Measurements from ENCODE around the gene PTPRN2. TPM values are rescaled to one million over a fixed set of nuclear protein-coding genes. Genes with fewer than 3 reads are reported as not detected.
A peak's percentile ranks its signal among the peaks of the same experiment; 100 is the strongest.

The PTPRN2 gene
- total and polyA plus RNA-seq, 2 donors from 2014 or later = 4.8 to 6.2 TPM

DNA sequence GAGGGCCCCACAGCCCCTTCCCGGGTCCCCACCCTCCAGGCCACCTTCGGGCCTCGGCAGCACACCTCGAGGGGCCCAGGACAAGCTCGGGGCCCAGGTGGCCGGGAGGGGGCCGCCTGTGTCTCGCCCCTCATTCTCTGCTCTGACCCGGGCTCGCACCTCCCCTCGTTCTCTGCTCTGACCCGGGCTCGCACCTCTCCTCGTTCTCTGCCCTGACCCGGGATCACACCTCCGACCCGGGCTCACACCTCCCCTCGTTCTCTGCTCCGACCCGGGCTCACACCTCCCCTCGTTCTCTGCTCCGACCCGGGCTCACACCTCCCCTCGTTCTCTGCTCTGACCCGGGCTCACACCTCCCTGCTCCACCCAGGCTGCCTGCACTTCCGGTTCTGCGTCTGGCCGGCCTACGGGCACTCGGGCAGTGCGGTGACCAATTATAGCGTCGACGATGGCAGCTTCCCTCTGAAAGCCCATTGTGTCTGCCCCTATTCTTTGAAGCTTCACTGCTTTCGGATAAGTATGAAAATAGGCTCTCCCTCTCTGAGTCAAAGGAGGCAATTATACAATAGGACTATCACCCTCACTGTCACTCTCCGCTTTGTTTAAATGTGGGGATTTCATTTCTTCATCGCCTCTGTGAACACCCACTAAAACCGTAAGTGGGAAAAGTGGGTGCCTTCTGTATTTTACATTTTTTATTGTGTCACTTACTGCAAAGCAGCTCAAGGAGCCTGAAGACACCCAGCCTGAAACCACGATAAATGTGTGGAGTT is 793.5 kb downstream of the PTPRN2 start:
- no peaks in the 10 kb centered on the region for H3K4me1 ChIP-seq (ENCODE audit: control insufficient read depth in 2 of 3, insufficient read depth in 2 of 3, low read depth in 1 of 3, low read length in 3 of 3)
- TF ChIP-seq, protein P1, sequence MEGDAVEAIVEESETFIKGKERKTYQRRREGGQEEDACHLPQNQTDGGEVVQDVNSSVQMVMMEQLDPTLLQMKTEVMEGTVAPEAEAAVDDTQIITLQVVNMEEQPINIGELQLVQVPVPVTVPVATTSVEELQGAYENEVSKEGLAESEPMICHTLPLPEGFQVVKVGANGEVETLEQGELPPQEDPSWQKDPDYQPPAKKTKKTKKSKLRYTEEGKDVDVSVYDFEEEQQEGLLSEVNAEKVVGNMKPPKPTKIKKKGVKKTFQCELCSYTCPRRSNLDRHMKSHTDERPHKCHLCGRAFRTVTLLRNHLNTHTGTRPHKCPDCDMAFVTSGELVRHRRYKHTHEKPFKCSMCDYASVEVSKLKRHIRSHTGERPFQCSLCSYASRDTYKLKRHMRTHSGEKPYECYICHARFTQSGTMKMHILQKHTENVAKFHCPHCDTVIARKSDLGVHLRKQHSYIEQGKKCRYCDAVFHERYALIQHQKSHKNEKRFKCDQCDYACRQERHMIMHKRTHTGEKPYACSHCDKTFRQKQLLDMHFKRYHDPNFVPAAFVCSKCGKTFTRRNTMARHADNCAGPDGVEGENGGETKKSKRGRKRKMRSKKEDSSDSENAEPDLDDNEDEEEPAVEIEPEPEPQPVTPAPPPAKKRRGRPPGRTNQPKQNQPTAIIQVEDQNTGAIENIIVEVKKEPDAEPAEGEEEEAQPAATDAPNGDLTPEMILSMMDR (IDR thresholded peaks at IDR 0.05; ENCODE audit: borderline replicate concordance, extremely low read depth, insufficient read depth) = no peak
- H3K4me3 ChIP-seq (ENCODE audit: low read length in 3 of 3) = no peak overlapping the region
- FAIRE-seq (no peak), DNase-seq (peak in 1 of 5 donors; percentile 5)
- no peaks in the 10 kb centered on the region for H3K9me3 ChIP-seq (ENCODE audit: control insufficient read depth in 2 of 3, insufficient read depth in 1 of 3, low read length in 3 of 3)
- H3K27ac ChIP-seq (ENCODE audit: low read depth in 2 of 2, low read length in 2 of 2) = no peak overlapping the region
- intact Hi-C loops (cut with DNase I) = no loop called here
- H3K9ac ChIP-seq (ENCODE audit: low read length in 3 of 3) = no peak overlapping the region
- no peaks in the 10 kb centered on the region for H3K27me3 ChIP-seq (ENCODE audit: control insufficient read depth, insufficient read depth, low read length)
- H3K36me3 ChIP-seq (ENCODE audit: control insufficient read depth in 2 of 3, insufficient read depth in 3 of 3, low read length in 3 of 3) = no peaks in the 10 kb centered on the region

DNA sequence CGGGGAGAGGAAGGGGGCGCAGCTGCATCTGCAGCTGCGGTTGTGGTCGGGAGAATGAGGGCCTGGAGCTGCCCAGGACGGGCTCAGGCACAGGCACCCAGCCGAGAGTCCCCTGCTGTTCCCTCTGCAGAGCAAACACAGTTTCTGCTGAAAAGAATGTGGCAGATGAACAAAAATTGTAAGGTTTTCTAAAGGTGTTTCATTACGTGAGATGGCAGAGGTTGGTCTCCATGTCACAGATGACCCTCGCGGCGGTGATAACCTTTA is 794.6 kb downstream of the PTPRN2 start:
- no peaks in the 10 kb centered on the region for H3K27me3 ChIP-seq (ENCODE audit: control insufficient read depth, insufficient read depth, low read length)
- no peaks in the 10 kb centered on the region for H3K4me1 ChIP-seq (ENCODE audit: control insufficient read depth in 2 of 3, insufficient read depth in 2 of 3, low read depth in 1 of 3, low read length in 3 of 3)
- H3K36me3 ChIP-seq (ENCODE audit: control insufficient read depth in 2 of 3, insufficient read depth in 3 of 3, low read length in 3 of 3) = no peaks in the 10 kb centered on the region
- H3K4me3 ChIP-seq (ENCODE audit: low read length in 3 of 3) = no peak overlapping the region
- FAIRE-seq (no peak), DNase-seq (no peak)
- intact Hi-C loops (cut with DNase I) = no loop called here
- no peaks in the 10 kb centered on the region for H3K9me3 ChIP-seq (ENCODE audit: control insufficient read depth in 2 of 3, insufficient read depth in 1 of 3, low read length in 3 of 3)
- H3K27ac ChIP-seq (ENCODE audit: low read depth in 2 of 2, low read length in 2 of 2) = no peak overlapping the region
- TF ChIP-seq, protein P1 (IDR thresholded peaks at IDR 0.05; ENCODE audit: borderline replicate concordance, extremely low read depth, insufficient read depth) = no peak
- H3K9ac ChIP-seq (ENCODE audit: low read length in 3 of 3) = no peak overlapping the region

- Histone ChIP-seq H3K4me1 (ENCODE audit: control insufficient read depth in 2 of 3, insufficient read depth in 2 of 3, low read depth in 1 of 3, low read length in 3 of 3) (no peaks in the 10 kb centered on the region), H3K9ac (ENCODE audit: low read length in 3 of 3) (no peak overlapping the region), H3K4me3 (ENCODE audit: low read length in 3 of 3) (no peak overlapping the region), H3K27ac (ENCODE audit: low read depth in 2 of 2, low read length in 2 of 2) (no peak overlapping the region), H3K9me3 (ENCODE audit: control insufficient read depth in 2 of 3, insufficient read depth in 1 of 3, low read length in 3 of 3) (no peaks in the 10 kb centered on the region), H3K27me3 (ENCODE audit: control insufficient read depth, insufficient read depth, low read length) (no peaks in the 10 kb centered on the region), H3K36me3 (ENCODE audit: control insufficient read depth in 2 of 3, insufficient read depth in 3 of 3, low read length in 3 of 3) (no peaks in the 10 kb centered on the region)
- TF ChIP-seq, protein P1 (IDR thresholded peaks at IDR 0.05; ENCODE audit: borderline replicate concordance, extremely low read depth, insufficient read depth) = no peak
- intact Hi-C loops (cut with DNase I) = no loop called here
- FAIRE-seq (no peak), DNase-seq (no peak)
Observed at GRCh38 chr7:157792241-157793086, 795.2 kb downstream of the PTPRN2 start.

All from kidney (tissue), 14 donors.